ENCODE data around the gene SEC23B. TPM values are rescaled to one million over a fixed set of nuclear protein-coding genes. Genes with fewer than 3 reads are reported as not detected.
"Not testable (repeated sequence)": the region's sequence is repeated elsewhere in the genome, so short reads cannot be mapped to it uniquely, and the experiment has no call there.

The SEC23B gene
- polyA plus RNA-seq, 1 experiment, result 49.2 TPM

DNA sequence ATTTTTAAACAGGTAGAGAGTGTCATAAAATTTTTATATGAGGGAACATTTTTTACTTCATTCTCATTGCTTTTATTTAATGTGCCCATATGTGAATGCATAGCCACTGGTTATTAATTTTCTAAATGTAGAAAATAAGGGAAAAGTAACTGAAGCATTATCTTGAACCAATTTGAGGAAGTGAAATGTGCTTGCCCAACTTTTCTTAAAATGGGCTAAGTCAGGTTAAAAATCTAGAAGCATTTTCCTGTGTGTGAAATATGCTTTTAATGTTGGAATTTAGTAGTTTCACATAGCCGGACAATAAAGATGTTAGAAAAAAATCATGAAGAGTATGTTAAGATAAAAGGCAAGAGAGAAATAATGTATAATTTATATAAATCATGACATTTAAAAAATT, 3.8 kb downstream of the SEC23B start:
- no peak overlapping the region for H3K4me3 ChIP-seq (ENCODE audit: low read depth, low read length)
- no peak for DNase-seq (ENCODE audit: low read depth)
- TF ChIP-seq, protein P1, sequence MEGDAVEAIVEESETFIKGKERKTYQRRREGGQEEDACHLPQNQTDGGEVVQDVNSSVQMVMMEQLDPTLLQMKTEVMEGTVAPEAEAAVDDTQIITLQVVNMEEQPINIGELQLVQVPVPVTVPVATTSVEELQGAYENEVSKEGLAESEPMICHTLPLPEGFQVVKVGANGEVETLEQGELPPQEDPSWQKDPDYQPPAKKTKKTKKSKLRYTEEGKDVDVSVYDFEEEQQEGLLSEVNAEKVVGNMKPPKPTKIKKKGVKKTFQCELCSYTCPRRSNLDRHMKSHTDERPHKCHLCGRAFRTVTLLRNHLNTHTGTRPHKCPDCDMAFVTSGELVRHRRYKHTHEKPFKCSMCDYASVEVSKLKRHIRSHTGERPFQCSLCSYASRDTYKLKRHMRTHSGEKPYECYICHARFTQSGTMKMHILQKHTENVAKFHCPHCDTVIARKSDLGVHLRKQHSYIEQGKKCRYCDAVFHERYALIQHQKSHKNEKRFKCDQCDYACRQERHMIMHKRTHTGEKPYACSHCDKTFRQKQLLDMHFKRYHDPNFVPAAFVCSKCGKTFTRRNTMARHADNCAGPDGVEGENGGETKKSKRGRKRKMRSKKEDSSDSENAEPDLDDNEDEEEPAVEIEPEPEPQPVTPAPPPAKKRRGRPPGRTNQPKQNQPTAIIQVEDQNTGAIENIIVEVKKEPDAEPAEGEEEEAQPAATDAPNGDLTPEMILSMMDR (IDR thresholded peaks at IDR 0.05; ENCODE audit: insufficient read depth, low read depth, low read length), result no peak
- peaks cover 3% of the 10 kb centered on the region; the same call in 1 of the 2 replicates for H3K36me3 ChIP-seq (ENCODE audit: control insufficient read depth, insufficient read depth, low read length)
- H3K27me3 ChIP-seq (ENCODE audit: control insufficient read depth, insufficient read depth, low read length), result no peaks in the 10 kb centered on the region
- ChIA-PET CTCF (no interaction called here), POLR2A (no interaction called here)

DNA sequence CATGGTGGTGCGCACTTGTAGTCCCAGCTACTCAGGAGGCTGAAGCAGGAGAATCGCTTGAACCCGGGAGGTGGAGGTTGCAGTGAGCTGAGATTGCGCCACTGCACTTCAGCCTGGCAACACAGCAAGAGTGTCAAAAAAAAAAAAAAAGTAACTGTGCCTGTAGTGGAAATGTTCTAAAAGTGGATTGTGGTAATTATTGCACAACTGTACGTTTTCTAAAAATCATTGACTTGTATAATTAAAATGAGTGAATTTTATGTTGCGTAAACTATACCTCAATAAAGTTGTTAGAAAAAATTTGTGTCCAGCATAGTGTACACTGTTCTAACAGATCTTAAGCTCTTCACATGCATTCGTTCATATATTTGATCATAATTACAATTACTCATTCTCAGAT, 5.5 kb downstream of the SEC23B start:
- peaks cover 3% of the 10 kb centered on the region; the same call in 1 of the 2 replicates for H3K36me3 ChIP-seq (ENCODE audit: control insufficient read depth, insufficient read depth, low read length)
- CTCF ChIA-PET, result no interaction called here

DNA sequence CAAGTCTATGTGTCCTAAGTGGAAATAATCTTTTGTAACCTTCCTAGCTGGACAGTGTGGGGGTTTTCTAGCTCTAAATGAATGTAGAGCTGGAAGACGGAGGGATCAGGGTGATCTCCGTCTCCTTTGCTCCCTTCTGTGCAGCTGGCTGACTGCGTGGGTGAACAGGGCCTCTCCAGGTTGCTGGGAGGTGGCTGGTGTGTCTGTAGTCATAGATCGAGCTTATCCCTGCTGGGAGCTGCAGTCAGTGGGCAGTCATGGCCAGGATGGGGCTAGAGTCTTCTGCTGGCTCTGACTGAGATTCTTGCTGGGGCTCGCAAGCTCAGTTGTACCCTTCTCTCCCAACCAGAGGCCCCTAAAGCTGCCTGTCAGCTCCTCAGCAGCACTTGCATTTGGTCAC, 6.4 kb downstream of the SEC23B start:
- ChIA-PET POLR2A (no interaction called here), CTCF (interaction anchor here (0.6 kb wide), 1 partner anchor 46 kb away, joined by 3 read pairs; no protein-coding TSS in a partner anchor)
- Histone ChIP-seq H3K4me3 (ENCODE audit: low read depth, low read length) (no peak overlapping the region), H3K36me3 (ENCODE audit: control insufficient read depth, insufficient read depth, low read length) (peaks cover 3% of the 10 kb centered on the region; the same call in 1 of the 2 replicates), H3K27me3 (ENCODE audit: control insufficient read depth, insufficient read depth, low read length) (no peaks in the 10 kb centered on the region)
- TF ChIP-seq, protein P1 (IDR thresholded peaks at IDR 0.05; ENCODE audit: insufficient read depth, low read depth, low read length), result no peak
- DNase-seq (ENCODE audit: low read depth), result no peak

More for the DNA sequence above, 5.5 kb downstream of the SEC23B start:
- TF ChIP-seq, protein P1 (IDR thresholded peaks at IDR 0.05; ENCODE audit: insufficient read depth, low read depth, low read length), result no peak
- no peak for DNase-seq (ENCODE audit: low read depth)
- H3K27me3 ChIP-seq (ENCODE audit: control insufficient read depth, insufficient read depth, low read length), result no peaks in the 10 kb centered on the region
- POLR2A ChIA-PET, result no interaction called here
- H3K4me3 ChIP-seq (ENCODE audit: low read depth, low read length), result no peak overlapping the region

DNA sequence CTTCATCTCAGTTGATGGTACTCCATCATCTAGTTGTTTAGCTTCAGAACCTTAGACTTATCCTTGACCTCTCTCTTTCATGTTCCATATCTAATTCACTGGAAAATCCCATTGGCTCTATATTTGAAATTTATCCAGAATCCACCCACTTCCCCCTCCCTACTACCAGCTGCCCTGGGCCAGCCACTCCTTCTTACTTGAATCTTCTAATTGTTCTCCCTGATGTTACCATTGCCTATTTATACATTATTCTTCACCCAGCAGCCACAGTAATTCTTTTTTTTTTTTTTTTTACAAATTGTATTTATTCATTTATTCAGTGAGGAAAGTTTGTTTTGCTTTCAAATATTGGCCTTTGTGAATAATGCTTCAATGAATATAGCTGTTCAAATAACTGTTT, 8.2 kb downstream of the SEC23B start:
- CTCF ChIA-PET, result no interaction called here
- no peak overlapping the region for H3K4me3 ChIP-seq (ENCODE audit: low read depth, low read length)
- no peaks in the 10 kb centered on the region for H3K27me3 ChIP-seq (ENCODE audit: control insufficient read depth, insufficient read depth, low read length)
- H3K36me3 ChIP-seq (ENCODE audit: control insufficient read depth, insufficient read depth, low read length), result peaks cover 3% of the 10 kb centered on the region; the same call in 1 of the 2 replicates
- POLR2A ChIA-PET, result interaction anchor here (0.6 to 0.7 kb wide), 2 partner anchors 8 to 10 kb away, joined by 4 to 10 read pairs; partner anchors contain the start of gene SEC23B
- no peak for DNase-seq (ENCODE audit: low read depth)
- TF ChIP-seq, protein P1 (IDR thresholded peaks at IDR 0.05; ENCODE audit: insufficient read depth, low read depth, low read length), result no peak

DNA sequence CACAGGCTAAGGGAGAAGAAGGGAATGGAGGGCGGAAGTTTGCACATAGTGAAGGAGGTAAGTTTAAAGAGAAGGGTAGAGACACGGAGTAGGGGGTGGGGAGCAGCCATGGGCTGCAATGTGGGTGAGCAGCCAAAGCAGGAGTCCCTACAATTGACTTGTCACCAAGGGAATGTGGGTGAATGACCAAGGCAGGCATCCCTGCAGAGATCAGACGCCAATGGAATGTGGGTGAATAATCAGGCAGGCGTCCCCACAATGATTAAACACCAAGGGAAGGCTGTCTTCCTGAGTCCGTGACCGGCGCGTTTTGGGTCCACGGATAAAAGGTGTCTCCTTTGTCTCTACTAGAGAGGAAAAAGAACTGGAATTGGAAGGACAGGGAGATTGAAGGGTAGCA, 14.3 kb downstream of the SEC23B start:
- DNase-seq (ENCODE audit: low read depth); H3K27me3 ChIP-seq (ENCODE audit: control insufficient read depth, insufficient read depth, low read length); CTCF ChIA-PET; H3K4me3 ChIP-seq (ENCODE audit: low read depth, low read length); POLR2A ChIA-PET; H3K36me3 ChIP-seq (ENCODE audit: control insufficient read depth, insufficient read depth, low read length): not testable (repeated sequence)

DNA sequence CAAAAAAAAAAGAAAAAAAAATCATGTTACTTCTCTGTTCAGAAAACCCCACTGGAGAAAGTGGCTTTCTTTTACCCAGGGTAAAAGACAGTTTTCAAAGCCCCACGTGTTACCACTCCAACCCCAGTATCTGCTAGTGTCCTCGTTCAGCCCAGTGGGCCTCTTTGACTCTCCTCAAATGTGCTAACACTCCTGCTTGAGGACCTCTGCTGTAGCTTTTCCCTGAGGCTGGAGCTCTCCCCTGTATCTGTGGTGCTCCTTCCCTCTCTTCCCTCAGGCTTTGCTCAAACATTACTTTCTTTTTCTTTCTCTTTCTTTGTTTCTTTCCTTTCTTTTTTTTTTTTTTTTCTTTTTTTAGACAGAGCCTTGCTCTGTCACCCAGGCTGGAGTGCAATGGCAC, 15.3 kb downstream of the SEC23B start:
- H3K4me3 ChIP-seq (ENCODE audit: low read depth, low read length), result no peak overlapping the region
- ChIA-PET CTCF (interaction anchor here (0.7 kb wide), 1 partner anchor 79 kb away, joined by 3 read pairs; no protein-coding TSS in a partner anchor), POLR2A (interaction anchor here (0.7 kb wide), 2 partner anchors 115 to 142 kb away, joined by 10 to 15 read pairs; no protein-coding TSS in a partner anchor)
- TF ChIP-seq, protein P1 (IDR thresholded peaks at IDR 0.05; ENCODE audit: insufficient read depth, low read depth, low read length), result no peak
- no peaks in the 10 kb centered on the region for H3K27me3 ChIP-seq (ENCODE audit: control insufficient read depth, insufficient read depth, low read length)
- DNase-seq (ENCODE audit: low read depth), result no peak
- peaks cover 8% of the 10 kb centered on the region for H3K36me3 ChIP-seq (ENCODE audit: control insufficient read depth, insufficient read depth, low read length)

All from BJ (cell line).